ENCODE data around the gene RSF1. TPM values are rescaled to one million over a fixed set of nuclear protein-coding genes. Genes with fewer than 3 reads are reported as not detected.

The RSF1 gene
- total RNA-seq, 1 experiment from 2014 or later = 17.0 TPM

GRCh38 chr11:77801477-77801876 is 19.0 kb downstream of the RSF1 start:
- no peak for DNase-seq (ENCODE audit: low spot score)

- no peak for DNase-seq (ENCODE audit: low spot score)
Observed at GRCh38 chr11:77800449-77800848, 20.1 kb downstream of the RSF1 start.

GRCh38 chr11:77799338-77799737 is 21.2 kb downstream of the RSF1 start:
- DNase-seq (ENCODE audit: low spot score) = no peak

- DNase-seq (ENCODE audit: low spot score) = no peak
Observed at GRCh38 chr11:77793972-77794371, 26.6 kb downstream of the RSF1 start.

- no peak for DNase-seq (ENCODE audit: low spot score)
Observed at GRCh38 chr11:77791301-77791700, 29.2 kb downstream of the RSF1 start.

- no peak for DNase-seq (ENCODE audit: low spot score)
Observed at GRCh38 chr11:77789731-77790476, 30.6 kb downstream of the RSF1 start.

GRCh38 chr11:77789061-77789730 is 31.3 kb downstream of the RSF1 start:
- no peak for DNase-seq (ENCODE audit: low spot score)

GRCh38 chr11:77784572-77784971 is 36.0 kb downstream of the RSF1 start:
- no peak for DNase-seq (ENCODE audit: low spot score)

- DNase-seq (ENCODE audit: low spot score) = no peak
Observed at GRCh38 chr11:77783025-77783424, 37.5 kb downstream of the RSF1 start.

- DNase-seq (ENCODE audit: low spot score) = peak; percentile 24
Observed at GRCh38 chr11:77779935-77780334, 40.6 kb downstream of the RSF1 start.

GRCh38 chr11:77778549-77778948 is 42.0 kb downstream of the RSF1 start:
- DNase-seq (ENCODE audit: low spot score) = no peak

- no peak for DNase-seq (ENCODE audit: low spot score)
Observed at GRCh38 chr11:77778118-77778517, 42.4 kb downstream of the RSF1 start.

- peak; percentile 61 for DNase-seq (ENCODE audit: low spot score)
Observed at GRCh38 chr11:77776455-77776854, 44.1 kb downstream of the RSF1 start.

- no peak for DNase-seq (ENCODE audit: low spot score)
Observed at GRCh38 chr11:77775936-77776335, 44.6 kb downstream of the RSF1 start.

GRCh38 chr11:77771135-77771534 is 49.4 kb downstream of the RSF1 start:
- no peak for DNase-seq (ENCODE audit: low spot score)

- DNase-seq (ENCODE audit: low spot score) = no peak
Observed at GRCh38 chr11:77770629-77771028, 49.9 kb downstream of the RSF1 start.

- no peak for DNase-seq (ENCODE audit: low spot score)
Observed at GRCh38 chr11:77762426-77762825, 58.1 kb downstream of the RSF1 start.

- DNase-seq (ENCODE audit: low spot score) = no peak
Observed at GRCh38 chr11:77761491-77761890, 59.0 kb downstream of the RSF1 start.

GRCh38 chr11:77758331-77758730 is 62.2 kb downstream of the RSF1 start:
- DNase-seq (ENCODE audit: low spot score) = no peak

GRCh38 chr11:77753230-77753629 is 67.3 kb downstream of the RSF1 start:
- no peak for DNase-seq (ENCODE audit: low spot score)

- DNase-seq (ENCODE audit: low spot score) = no peak
Observed at GRCh38 chr11:77752516-77752915, 68.0 kb downstream of the RSF1 start.

GRCh38 chr11:77750394-77751156 is 69.9 kb downstream of the RSF1 start:
- no peak for DNase-seq (ENCODE audit: low spot score)

GRCh38 chr11:77749232-77749631 is 71.3 kb downstream of the RSF1 start:
- no peak for DNase-seq (ENCODE audit: low spot score)

Measured in HT-29 (cell line).